GM18508 (cell line): ENCODE results near the gene DEFB131B.
"Not testable (repeated sequence)": the region's sequence is repeated elsewhere in the genome, so short reads cannot be mapped to it uniquely, and the experiment has no call there.

Experiments
- ATAC-seq: cut with Tn5 transposase; IDR thresholded peaks from one replicate; pipeline ENCODE4 v1.9.1; 2021; ENCODE audit warnings: moderate number of reproducible peaks; ENCODE audit not compliant: insufficient read depth, unreplicated experiment

The DEFB131B gene

GRCh38 chr11:71878059-71878458 is at the start of gene DEFB131B:
Gene DEFB131B (plus strand): TSS chr11:71878453. CDS start chr11:71878453, 0 bp downstream.
- ATAC-seq: not testable (repeated sequence)

GRCh38 chr11:71829247-71829646 is 49.0 kb upstream of the DEFB131B start:
- ATAC-seq: not testable (repeated sequence)

DNA sequence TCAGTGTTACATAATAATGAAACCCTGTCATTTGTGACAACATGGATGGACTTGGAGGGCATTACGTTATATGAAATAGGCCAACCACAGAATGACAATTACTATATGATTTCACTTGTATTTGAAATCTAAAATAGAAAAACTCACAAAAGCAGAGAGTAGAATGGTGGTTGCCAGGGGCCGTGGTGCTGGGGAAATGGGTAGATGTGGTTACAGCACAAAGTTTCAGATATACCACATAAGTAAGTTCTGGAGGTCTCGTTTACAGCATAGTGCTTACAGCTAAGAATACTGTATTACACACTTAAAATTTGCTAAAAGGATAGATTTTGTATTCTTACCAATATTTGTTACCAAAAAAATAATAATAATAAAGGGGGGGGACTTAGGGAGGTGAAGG is 48.6 kb upstream of the DEFB131B start:
- not testable (repeated sequence) for ATAC-seq

DNA sequence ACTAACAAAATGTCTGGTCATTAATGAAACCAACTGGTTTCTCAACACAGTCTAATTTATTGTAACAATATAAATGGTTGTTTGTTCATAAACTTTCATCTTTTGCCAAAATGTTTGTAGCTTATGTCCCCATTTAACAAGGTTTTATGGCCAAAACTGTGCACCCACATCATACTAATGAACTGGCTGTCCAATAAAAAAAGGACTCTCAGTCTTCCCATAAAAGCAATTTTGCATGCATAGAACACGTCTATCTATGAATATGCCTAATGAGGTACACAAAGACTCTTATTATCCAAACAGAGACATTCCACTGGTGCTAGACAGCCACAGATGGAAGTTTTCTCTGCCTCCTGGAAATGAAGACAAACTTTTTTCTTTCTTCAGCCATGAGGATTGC is 45.4 kb upstream of the DEFB131B start, which contains the start of gene DEFB108B:
DEFB108B (plus strand) TSS at position 390 of the 400 bp plus-strand sequence; CDS start at position 390, 0 bp downstream.
- ATAC-seq: not testable (repeated sequence)

DNA sequence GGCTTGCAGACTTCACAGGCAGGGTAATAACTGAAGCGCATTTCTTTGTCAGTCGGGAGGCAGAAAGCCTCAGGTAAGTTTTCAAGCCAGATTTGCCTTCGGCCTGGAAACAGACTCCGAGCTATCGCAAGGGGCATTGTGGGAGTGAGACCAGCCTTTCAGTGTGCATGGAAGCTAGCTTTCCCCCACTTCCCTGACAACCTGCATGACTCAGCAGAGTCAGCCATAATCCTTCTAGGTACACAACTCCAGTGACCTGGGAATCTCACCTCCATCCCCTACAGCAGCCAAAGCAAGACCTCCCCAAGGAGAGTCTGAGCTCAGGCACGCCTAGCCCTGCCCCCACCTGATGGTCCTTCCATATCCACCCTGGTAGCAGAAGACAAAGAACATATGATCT is 35.5 kb upstream of the DEFB131B start:
- ATAC-seq: not testable (repeated sequence)

- ATAC-seq: not testable (repeated sequence)
Measured at GRCh38 chr11:71843355-71843754, 34.9 kb upstream of the DEFB131B start.

GRCh38 chr11:71843858-71844257 is 34.4 kb upstream of the DEFB131B start:
- ATAC-seq: no peak

GRCh38 chr11:71853895-71854294 is 24.4 kb upstream of the DEFB131B start:
- not testable (repeated sequence) for ATAC-seq

GRCh38 chr11:71855880-71856279 is 22.4 kb upstream of the DEFB131B start:
- not testable (repeated sequence) for ATAC-seq

GRCh38 chr11:71860835-71861234 is 17.4 kb upstream of the DEFB131B start:
- ATAC-seq: not testable (repeated sequence)

DNA sequence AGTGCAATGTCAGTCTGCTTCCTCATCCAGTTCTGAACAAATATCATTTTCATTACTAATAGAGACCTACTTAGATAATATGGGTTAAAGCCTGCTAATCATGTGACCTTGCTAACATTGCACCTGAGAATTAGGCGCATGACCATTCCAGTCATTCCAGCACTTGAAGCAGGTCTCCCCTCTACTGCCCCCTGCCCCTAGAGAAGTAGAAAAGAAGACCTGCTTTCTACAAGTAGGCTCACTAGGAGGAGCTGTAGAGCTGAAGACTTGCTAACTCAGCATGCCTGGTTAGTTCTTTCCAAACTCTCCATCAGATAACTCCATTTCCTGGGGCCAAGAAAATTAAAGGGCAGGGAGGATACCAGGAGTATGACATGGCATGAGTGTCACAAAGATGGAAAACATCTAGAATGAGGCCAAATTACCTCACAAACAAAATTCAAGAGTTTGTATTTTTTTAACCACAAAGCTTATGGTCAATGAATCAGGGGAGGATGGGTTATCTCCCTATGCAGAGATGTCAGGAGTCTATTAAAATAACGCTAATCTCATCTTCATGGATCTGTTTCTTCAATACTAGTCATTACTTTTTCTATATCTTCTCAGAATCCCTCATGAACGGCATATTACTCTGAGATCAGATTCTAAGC is 14.2 kb upstream of the DEFB131B start:
- ATAC-seq: not testable (repeated sequence)

GRCh38 chr11:71867209-71867608 is 11.0 kb upstream of the DEFB131B start:
- not testable (repeated sequence) for ATAC-seq

DNA sequence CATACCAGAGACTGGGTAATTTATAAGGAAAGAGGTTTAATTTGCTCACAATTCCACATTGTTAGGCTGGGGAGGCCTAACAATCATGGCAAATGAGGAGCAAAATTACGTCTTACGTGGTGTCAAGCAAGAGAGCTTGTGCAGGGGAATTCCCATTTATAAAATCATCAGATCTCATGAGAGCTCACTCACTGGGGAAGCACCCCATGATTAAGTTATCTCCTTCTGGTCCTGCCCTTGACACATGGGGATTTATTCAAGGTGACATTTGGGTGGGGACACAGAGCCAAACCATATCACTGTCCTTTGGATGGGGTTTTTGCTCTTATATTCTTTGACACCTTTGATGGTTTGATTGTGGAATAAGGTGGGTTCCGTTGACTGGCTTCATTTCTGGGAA is 8.3 kb upstream of the DEFB131B start:
- not testable (repeated sequence) for ATAC-seq

DNA sequence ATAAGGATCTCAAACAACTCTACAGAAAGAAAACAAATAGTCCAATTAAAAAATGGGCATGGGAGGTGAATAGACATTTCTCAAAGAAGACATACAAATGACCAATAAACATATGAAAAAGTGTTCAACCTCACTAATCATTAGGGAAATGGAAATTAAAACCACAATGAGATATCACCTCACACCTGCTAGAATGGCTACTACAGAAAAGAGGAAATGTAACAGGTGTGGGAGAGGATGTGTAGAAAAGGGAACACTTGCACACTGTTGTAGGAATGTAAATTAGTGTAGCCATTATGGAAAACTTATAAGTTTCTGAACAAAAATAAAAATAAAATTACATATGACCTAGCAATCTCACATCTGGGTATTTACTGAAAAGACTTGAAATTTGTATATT is 7.6 kb upstream of the DEFB131B start:
- not testable (repeated sequence) for ATAC-seq

DNA sequence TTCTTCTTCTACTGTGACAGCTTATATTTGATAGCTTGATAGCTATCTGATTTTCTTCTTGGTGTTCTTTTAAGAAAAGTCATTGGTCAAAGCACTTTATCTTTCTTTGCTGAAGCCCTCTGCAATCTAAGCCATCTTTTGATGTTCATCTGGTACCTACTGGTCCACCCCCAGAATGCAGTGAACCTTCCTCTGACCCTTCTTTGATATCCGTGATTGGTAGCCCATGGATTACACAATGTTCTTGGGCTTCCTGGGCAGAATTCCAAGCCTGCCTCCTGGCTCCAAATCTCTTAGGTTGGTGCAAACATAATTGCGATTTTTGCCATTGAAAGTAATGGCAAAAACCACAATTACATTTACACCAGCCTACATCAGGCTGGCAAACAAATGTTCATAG is 2.0 kb upstream of the DEFB131B start:
- ATAC-seq: not testable (repeated sequence)

GRCh38 chr11:71885806-71886205 is 7.6 kb downstream of the DEFB131B start:
- ATAC-seq: not testable (repeated sequence)

DNA sequence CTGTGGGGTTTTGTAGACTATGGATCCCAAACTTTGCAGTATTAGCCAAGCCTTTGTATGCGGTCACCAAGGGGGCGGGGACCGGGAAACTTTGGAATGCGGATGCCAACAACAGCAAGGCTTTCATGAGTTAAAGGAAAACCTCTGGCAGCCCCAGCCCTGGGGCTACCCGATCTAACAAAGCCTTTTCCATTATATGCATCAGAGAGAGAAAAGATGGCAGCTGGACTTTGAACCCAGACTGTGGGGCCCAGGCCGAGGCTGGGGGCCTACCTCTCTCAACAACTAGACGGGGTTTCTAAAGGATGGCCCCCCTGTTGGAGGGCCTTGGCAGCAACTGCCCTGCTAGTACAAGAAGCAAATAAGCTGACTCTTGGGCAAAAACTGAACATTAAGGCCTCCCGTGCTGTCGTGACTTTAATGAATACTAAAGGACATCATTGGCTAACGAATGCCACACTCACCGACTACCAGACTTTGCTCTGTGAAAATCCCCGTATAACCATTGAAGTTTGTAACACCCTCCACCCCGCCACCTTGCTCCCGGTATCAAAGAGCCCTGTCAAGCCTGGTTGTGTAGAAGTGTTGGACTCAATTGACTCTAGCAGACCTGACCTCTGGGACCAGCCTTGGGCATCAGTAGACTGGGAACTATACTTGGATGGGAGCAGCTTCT is 10.2 kb downstream of the DEFB131B start:
- ATAC-seq: not testable (repeated sequence)

DNA sequence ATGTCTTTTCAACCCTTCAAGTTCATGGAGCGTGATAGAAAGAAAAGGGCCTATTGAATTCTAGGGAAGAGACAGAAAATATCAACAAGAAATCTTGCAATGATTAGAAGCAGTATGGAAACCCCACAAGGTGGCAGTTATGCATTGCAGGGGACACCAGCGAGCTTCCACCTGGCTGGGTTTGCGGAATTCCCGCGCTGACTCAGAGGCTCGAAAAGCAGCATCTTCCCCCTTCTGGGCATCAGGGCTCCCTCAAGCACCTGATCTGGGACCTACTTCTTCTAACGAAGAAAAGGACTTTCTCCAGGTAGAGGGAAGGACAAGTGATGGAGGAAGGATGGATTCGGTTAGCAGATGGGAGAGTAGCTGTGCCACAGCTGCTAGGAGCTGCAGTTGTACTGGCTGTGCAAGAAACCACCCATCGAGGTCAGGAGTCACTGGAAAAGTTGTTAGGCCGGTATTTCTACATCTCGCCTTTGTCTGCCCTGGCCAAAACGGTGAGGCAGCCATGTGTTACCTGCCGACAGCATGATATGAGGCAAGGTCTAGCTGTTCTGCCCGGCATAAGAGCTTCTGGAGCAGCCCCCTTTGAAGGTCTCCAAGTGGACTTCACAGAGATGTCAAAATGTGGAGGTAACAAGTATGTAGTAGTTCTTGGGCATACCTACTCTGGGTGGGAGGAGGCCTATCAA is 11.1 kb downstream of the DEFB131B start:
- not testable (repeated sequence) for ATAC-seq

DNA sequence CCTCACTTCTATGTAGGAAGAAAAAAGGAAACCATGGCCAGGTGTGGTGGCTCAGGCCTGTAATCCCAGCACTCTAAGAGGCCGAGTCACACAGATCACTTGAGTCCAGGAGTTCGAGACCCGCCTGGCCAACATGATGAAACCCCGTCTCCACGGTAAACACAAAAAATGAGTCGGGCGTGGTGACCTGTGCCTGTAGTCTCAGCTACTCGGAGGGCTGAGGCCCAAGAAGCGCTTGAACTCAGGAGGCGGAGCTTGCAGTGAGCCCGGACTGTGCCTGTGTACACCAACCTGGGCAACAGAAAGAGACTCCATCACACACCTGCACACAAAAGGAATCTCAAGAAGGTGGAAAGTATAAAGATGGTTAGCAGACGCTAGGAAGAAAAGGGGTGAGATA is 17.7 kb downstream of the DEFB131B start:
- no peak for ATAC-seq

DNA sequence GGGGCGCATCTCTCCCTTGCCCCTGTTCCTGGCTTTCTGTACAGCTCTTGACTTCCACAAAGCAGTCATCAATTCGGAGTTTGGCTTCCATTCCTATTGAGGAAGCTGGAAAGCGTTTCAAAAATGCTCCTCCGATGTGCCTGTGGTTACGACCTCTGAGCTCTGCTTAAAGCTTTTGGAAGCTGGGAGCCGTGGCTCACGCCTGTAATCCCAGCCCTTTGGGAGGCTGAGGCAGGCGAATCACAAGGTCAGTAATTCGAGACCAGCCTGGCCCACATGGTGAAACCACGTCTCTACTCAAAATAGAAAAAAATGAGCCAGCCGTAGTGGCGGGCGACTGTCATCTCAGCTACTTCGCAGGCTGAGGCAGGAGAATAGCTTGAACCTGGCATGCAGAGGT is 22.9 kb downstream of the DEFB131B start:
- ATAC-seq: not testable (repeated sequence)

- no peak for ATAC-seq
Measured at GRCh38 chr11:71908218-71908617, 30.0 kb downstream of the DEFB131B start.
